T-helper 2 cell (primary cell): ENCODE results near the gene STIM2.

Experiments used
- DNase-seq, 5 experiments: peaks; one replicate each; pipeline versions ENCODE4 v3.0.0 to v3.0.0-alpha.2; 2012 to 2022

Gene STIM2

GRCh38 chr4:27048429-27049238, 188.0 kb downstream of the STIM2 start:
- DNase-seq: peak in 1 of 5 experiments; percentile 2

GRCh38 chr4:27049239-27049829, 188.7 kb downstream of the STIM2 start:
- DNase-seq: no peak

DNA sequence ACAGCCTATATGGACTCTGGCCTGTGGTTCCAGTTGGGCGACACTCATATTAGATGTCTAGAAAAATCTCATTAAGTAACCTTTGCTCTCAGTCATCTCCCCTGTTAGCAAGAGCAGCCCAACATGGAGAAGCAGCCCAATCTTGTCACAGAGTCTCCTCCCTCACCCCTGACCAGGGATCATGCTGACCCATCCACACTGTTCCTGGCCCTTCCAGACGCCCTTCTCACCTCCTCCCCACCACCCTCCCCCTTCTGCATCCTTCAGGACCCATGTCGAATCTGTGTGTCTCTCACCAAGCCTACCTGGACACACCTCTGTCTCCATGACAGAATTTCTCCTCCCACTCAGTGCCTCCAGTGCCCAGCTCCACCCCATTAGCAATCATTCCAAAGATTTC, 190.1 kb downstream of the STIM2 start:
- no peak for DNase-seq

DNA sequence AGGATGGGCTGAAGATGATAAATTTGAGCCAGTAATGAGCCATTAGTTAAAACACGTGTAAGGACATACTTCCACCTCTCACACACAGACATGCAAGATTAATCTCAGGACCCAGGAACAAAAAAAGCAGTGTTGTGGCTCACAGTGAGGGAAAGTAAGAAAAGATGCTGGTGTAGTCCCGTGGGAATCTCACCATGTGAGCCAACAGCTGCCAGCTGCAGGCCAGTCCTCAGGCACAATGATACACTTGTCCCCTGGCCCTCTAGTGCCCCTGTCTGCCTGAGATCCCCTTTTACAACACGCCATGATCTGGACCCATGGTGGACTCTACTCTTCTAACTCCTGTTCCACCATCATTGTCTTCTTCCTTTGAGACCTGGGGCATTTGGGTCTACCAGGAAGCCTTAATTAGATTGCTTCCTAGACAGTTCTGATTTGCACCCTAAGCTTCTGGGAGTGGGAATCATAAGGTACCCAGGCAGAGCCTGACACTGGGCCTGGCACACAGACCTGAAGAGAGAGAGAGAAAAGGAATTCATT, 194.7 kb downstream of the STIM2 start:
- DNase-seq: no peak

- no peak for DNase-seq
These were observed 195.6 kb downstream of the STIM2 start for GRCh38 chr4:27056281-27056680.

DNA sequence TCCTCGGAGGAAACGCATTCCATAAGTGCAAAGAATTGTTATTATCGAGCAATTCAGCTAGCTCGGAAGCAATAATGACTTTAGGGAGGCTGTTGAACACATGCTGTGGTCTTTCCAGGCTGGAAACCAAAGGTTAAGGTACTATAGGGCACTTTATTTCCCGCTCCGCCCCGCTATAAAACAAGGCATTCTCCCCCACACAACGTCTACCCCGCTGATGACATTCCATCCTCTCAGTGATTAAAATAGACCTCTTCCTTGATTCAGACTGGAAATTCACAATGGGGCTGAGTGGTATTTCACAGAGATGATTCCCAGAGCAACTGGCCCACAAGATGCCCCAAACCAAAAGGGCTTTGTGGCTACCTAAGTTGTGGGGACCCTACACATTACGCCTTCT, 196.4 kb downstream of the STIM2 start:
- DNase-seq: no peak

GRCh38 chr4:27057662-27058061, 197.0 kb downstream of the STIM2 start:
- no peak for DNase-seq

DNA sequence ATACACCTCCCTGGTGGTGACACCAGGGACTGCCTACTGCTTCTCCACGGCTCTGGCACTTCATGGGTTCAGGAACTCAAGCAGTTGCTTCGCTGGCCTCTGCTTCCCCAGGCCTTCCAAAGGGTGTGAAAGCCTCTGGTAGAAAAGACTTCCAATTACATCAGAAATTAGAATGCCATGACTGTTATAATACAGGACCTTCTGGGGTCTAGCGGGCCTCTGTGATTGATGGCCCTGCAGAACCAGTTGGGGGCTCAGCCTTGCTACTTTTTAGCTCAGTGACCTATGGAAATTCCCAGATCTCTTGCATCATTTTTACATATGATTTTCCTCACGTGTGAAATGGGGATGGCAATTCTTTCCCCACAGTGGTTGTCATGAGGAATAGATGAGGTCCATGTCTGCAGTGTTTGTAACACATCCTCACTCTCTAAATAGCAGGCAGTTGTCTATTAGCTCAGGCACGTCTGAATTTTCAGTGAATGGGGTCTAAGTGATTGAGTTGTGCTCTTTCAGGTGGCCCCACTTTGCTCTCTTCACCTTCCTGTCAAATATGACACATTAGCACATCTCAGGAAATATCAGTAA, 198.3 kb downstream of the STIM2 start:
- DNase-seq: no peak

DNA sequence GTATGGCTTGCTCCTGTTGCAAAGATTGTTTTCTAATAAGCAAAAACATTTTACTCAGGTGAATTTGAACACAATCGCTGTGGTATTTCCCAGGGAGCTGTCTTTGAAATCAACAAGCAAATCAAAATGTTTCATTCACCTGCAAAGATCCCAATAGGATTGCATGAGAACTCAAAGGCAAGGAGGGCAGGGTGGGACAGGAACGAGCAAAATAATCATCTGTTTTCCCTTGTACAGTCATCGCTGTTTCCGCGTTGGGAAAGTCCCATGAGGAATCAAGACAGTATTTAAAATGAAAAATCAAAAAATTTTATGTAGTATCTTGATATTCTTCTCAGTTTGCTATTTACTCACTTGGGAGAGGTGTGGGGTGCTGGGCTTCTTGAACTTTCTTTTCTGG, 198.8 kb downstream of the STIM2 start:
- DNase-seq: no peak

GRCh38 chr4:27062256-27062655, 201.6 kb downstream of the STIM2 start:
- no peak for DNase-seq

DNA sequence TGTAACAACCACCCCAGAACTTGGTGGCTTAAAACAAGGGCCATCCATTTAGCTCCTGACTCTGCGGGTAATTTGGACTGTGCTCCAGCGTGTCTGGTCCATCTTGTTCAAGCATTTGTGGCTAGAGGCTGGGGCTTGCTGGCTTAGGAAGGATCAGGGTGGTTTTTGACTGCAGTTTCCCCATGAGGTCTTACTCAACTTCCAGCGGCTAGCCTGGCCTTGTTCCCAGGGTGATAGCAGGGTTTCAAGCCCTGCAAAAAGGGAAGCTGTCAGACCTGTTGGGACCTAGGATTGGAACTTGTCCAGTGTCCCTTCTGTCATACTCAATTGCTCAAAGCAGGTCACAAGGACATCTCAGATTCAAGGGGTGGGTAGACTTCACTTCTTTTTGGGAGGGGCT, 205.9 kb downstream of the STIM2 start:
- no peak for DNase-seq

DNA sequence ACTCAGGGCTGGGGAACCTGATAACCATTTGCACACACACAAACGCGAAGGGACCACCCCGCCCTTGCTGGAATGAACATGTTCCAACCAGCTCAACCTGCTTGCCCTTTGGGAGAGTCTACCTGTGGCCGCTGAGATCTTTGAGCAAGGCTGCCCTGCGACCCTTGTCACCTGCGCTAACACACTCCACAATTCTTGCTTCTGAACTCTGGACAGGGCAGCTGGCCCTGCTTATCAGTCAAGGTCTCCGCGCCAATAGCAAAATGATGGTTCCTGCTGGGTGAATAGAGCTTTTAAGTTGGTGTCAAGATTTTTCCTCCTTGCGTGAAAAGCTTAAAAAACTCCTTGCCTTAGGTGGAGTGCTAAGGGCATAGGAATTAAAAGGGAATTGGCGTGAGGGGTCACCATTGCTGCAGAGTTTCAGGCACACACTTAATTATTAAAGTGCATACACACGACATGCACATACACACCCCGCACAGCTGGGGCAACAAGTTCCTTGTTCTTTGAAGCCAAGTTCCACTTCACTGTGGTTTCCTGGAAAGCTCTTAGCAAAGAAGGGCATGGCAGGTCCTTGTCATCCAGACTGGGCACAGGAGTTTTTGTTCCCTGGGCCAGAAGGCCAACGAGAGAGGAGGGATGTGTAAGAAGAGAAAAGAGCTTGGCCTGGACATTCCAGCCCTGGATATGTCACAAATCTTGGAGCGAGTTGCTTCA, 207.7 kb downstream of the STIM2 start:
- DNase-seq: no peak
